ENCODE measurements around the gene CNGA2.

Gene CNGA2

GRCh38 chrX:151711787-151712186 lies 22.8 kb upstream of the CNGA2 start:
- DNase-seq (ENCODE audit: low read depth in 2 of 2), result no peak

GRCh38 chrX:151712253-151712652 lies 22.3 kb upstream of the CNGA2 start:
- DNase-seq (ENCODE audit: low read depth in 2 of 2), result no peak

GRCh38 chrX:151713849-151714248 lies 20.7 kb upstream of the CNGA2 start:
- DNase-seq (ENCODE audit: low read depth in 2 of 2), result no peak

- DNase-seq (ENCODE audit: low read depth in 2 of 2), result no peak
Observed at GRCh38 chrX:151714362-151714761, 20.2 kb upstream of the CNGA2 start.

- DNase-seq (ENCODE audit: low read depth in 2 of 2), result no peak
Observed at GRCh38 chrX:151715752-151716151, 18.8 kb upstream of the CNGA2 start, which contains the start of gene FATE1. Gene FATE1 (plus strand): TSS chrX:151716035. CDS start chrX:151716120, 85 bp downstream.

GRCh38 chrX:151722241-151722846 lies 12.2 kb upstream of the CNGA2 start:
- no peak for DNase-seq (ENCODE audit: low read depth in 2 of 2)

- DNase-seq (ENCODE audit: low read depth in 2 of 2), result no peak
Observed at GRCh38 chrX:151723156-151723760, 11.3 kb upstream of the CNGA2 start.

GRCh38 chrX:151724563-151725337 lies 9.8 kb upstream of the CNGA2 start:
- no peak for DNase-seq (ENCODE audit: low read depth in 2 of 2)

- no peak for DNase-seq (ENCODE audit: low read depth in 2 of 2)
Observed at GRCh38 chrX:151725338-151725614, 9.3 kb upstream of the CNGA2 start.

GRCh38 chrX:151726751-151727150 lies 7.8 kb upstream of the CNGA2 start:
- no peak for DNase-seq (ENCODE audit: low read depth in 2 of 2)

GRCh38 chrX:151727346-151727745 lies 7.2 kb upstream of the CNGA2 start:
- no peak for DNase-seq (ENCODE audit: low read depth in 2 of 2)

- DNase-seq (ENCODE audit: low read depth in 2 of 2), result no peak
Observed at GRCh38 chrX:151729056-151729725, 5.4 kb upstream of the CNGA2 start.

GRCh38 chrX:151735219-151735618 lies 673 bp downstream of the CNGA2 start:
- no peak for DNase-seq (ENCODE audit: low read depth in 2 of 2)

- DNase-seq (ENCODE audit: low read depth in 2 of 2), result no peak
Observed at GRCh38 chrX:151736685-151737084, 2.1 kb downstream of the CNGA2 start.

- no peak for DNase-seq (ENCODE audit: low read depth in 2 of 2)
Observed at GRCh38 chrX:151737494-151737893, 2.9 kb downstream of the CNGA2 start.

- DNase-seq (ENCODE audit: low read depth in 2 of 2), result no peak
Observed at GRCh38 chrX:151738751-151739150, 4.2 kb downstream of the CNGA2 start.

- DNase-seq (ENCODE audit: low read depth in 2 of 2), result no peak
Observed at GRCh38 chrX:151741606-151742005, 7.1 kb downstream of the CNGA2 start.

GRCh38 chrX:151742311-151742710 lies 7.8 kb downstream of the CNGA2 start:
- no peak for DNase-seq (ENCODE audit: low read depth in 2 of 2)

- no peak for DNase-seq (ENCODE audit: low read depth in 2 of 2)
Observed at GRCh38 chrX:151743651-151744470, 9.3 kb downstream of the CNGA2 start.

GRCh38 chrX:151745651-151746050 lies 11.1 kb downstream of the CNGA2 start:
- no peak for DNase-seq (ENCODE audit: low read depth in 2 of 2)

- DNase-seq (ENCODE audit: low read depth in 2 of 2), result no peak
Observed at GRCh38 chrX:151746502-151746901, 12.0 kb downstream of the CNGA2 start.

- DNase-seq (ENCODE audit: low read depth in 2 of 2), result no peak
Observed at GRCh38 chrX:151750511-151750910, 16.0 kb downstream of the CNGA2 start.
